Measurements from ENCODE around the gene TMEM178B. TPM values are rescaled to one million over a fixed set of nuclear protein-coding genes. Genes with fewer than 3 reads are reported as not detected.

Gene TMEM178B
- total and polyA plus RNA-seq, 12 donors: 0.24 to 4.9 (median 2.1) TPM

GRCh38 chr7:141522657-141523342, 448.9 kb downstream of the TMEM178B start:
- intact Hi-C loops (cut with DNase I): no loop called here
- TF ChIP-seq POLR2A (IDR thresholded peaks at IDR 0.05): no peak
- TF ChIP-seq CTCF (IDR thresholded peaks at IDR 0.05): no peak
- no peak for DNase-seq
- Histone ChIP-seq H3K4me1 (replicated peaks in 1 of 2) (no peaks in the 10 kb centered on the region), H3K36me3 (replicated peaks in 1 of 2) (no peaks in the 10 kb centered on the region), H3K9me3 (replicated peaks in 1 of 3) (no peaks in the 10 kb centered on the region), H3K27ac (no peak overlapping the region), H3K27me3 (no peaks in the 10 kb centered on the region), H3K4me3 (no peak overlapping the region)
- WGBS, 4 donors: 73 to 83% (median 79%) methylated on average over 3 of the region's 3 CpGs

- no peaks in the 10 kb centered on the region for H3K36me3 ChIP-seq (replicated peaks in 1 of 2)
- H3K4me1 ChIP-seq (replicated peaks in 1 of 2): no peaks in the 10 kb centered on the region
- intact Hi-C loops (cut with DNase I): no loop called here
- no peaks in the 10 kb centered on the region for H3K27me3 ChIP-seq
- TF ChIP-seq CTCF (IDR thresholded peaks at IDR 0.05) (no peak), POLR2A (IDR thresholded peaks at IDR 0.05) (no peak)
- no peak overlapping the region for H3K4me3 ChIP-seq
- H3K27ac ChIP-seq: no peak overlapping the region
- H3K9me3 ChIP-seq (replicated peaks in 1 of 3): no peaks in the 10 kb centered on the region
- DNase-seq: no peak
These were observed 452.2 kb downstream of the TMEM178B start for GRCh38 chr7:141525973-141526514.

- Histone ChIP-seq H3K4me1 (replicated peaks in 1 of 2) (no peaks in the 10 kb centered on the region), H3K9me3 (replicated peaks in 1 of 3) (no peaks in the 10 kb centered on the region), H3K27me3 (no peaks in the 10 kb centered on the region), H3K27ac (no peak overlapping the region), H3K36me3 (replicated peaks in 1 of 2) (no peaks in the 10 kb centered on the region), H3K4me3 (no peak overlapping the region)
- 78 to 93% (median 86%) methylated on average over 4 of the region's 4 CpGs for WGBS, 4 donors
- no peak for DNase-seq
- TF ChIP-seq POLR2A (IDR thresholded peaks at IDR 0.05) (no peak), CTCF (IDR thresholded peaks at IDR 0.05) (no peak)
- intact Hi-C loops (cut with DNase I): no loop called here
These were observed 453.2 kb downstream of the TMEM178B start for GRCh38 chr7:141527076-141527475.

GRCh38 chr7:141528399-141528798, 454.5 kb downstream of the TMEM178B start:
- Histone ChIP-seq H3K4me1 (replicated peaks in 1 of 2) (no peaks in the 10 kb centered on the region), H3K27me3 (no peaks in the 10 kb centered on the region), H3K9me3 (replicated peaks in 1 of 3) (no peaks in the 10 kb centered on the region), H3K36me3 (replicated peaks in 1 of 2) (no peaks in the 10 kb centered on the region), H3K27ac (no peak overlapping the region), H3K4me3 (no peak overlapping the region)
- WGBS, 4 donors: 92 to 94% (median 93%) methylated on average over 3 of the region's 3 CpGs
- no peak for DNase-seq
- no peak for TF ChIP-seq POLR2A (IDR thresholded peaks at IDR 0.05)
- no peak for TF ChIP-seq CTCF (IDR thresholded peaks at IDR 0.05)
- intact Hi-C loops (cut with DNase I): no loop called here

Small RNA genes within 50 kb of the gene (small RNA-seq; reads per million reads assigned to genes)
- gene AC006362.1 (0 reads per million in 2 donors), gene RNU4-74P (0 reads per million in 2 donors)

Other genes with a start within 250 kb of the TMEM178B start
- 10 to 100 TPM; 16.2 to 50.3 (median 26.6) TPM for gene BRAF, start 149.1 kb upstream of the TMEM178B start, total RNA-seq
- gene BRAF, start 149.1 kb upstream of the TMEM178B start, polyA plus RNA-seq: 10 to 100 TPM in 1 of 3 donors, 1 to 10 TPM in 2; 5.0 to 15.2 (median 9.7) TPM
- gene MRPS33, start 59.1 kb upstream of the TMEM178B start, total RNA-seq: 100 to 1,000 TPM in 1 of 9 donors, 10 to 100 TPM in 8; 19.7 to 145 (median 58.8) TPM
- 100 to 1,000 TPM in 1 of 3 donors, 10 to 100 TPM in 2; 44.7 to 156 (median 60.0) TPM for gene MRPS33, start 59.1 kb upstream of the TMEM178B start, polyA plus RNA-seq